Fibroblast of skin of right biceps (primary cell): ENCODE measurements around the gene GLT8D2.

Source experiments
- DNase-seq: peaks from one replicate; pipeline ENCODE4 v3.0.0-alpha.2; 2013

The GLT8D2 gene

DNA sequence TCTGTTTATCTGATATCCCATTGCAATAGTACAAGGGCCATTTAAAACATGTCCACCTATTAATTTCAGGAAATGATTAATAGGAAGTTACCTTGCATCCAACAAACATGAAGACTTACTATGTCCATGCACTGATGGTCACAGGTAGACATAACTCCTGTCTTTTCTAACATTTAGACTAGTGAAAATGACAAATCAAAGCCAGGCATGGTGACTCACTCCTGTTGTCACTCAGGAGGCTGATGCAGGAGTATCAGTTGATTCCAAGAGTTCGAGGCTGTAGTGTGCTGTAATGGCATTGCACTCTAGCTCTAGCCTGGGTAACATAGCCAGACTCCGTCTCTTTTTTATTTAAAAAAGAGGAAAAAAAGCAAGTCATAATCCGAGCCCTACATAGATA is 105.0 kb downstream of the GLT8D2 start:
- DNase-seq = no peak
